Vagina (tissue), 2 donors: Measurements from ENCODE around the gene PIK3R6. TPM values are rescaled to one million over a fixed set of nuclear protein-coding genes. Genes with fewer than 3 reads are reported as not detected.

Experiments
- DNase-seq, 2 donors: peaks; one replicate each; pipeline ENCODE4 v3.0.0-alpha.2; 2017; ENCODE audit errors: extremely low spot score in 2 of 2
- H3K27ac ChIP-seq: fragments of 200-600 bp; sonication (generic); one replicate; pipeline ENCODE4 v1.5.1; 2019
- H3K27me3 ChIP-seq: fragments of 200-600 bp; sonication (generic); one replicate; pipeline ENCODE4 v1.5.1; 2019
- H3K36me3 ChIP-seq, 2 donors: fragments of 200-600 bp; sonication (generic); one replicate each; pipeline ENCODE4 v1.5.1; 2017 to 2019
- H3K4me1 ChIP-seq: fragments of 200-600 bp; sonication (generic); one replicate; pipeline ENCODE4 v1.5.1; 2019
- H3K4me3 ChIP-seq, 2 donors: fragments of 200-600 bp; sonication (generic); 1 replicate in 1 of 2; 2 replicates in 1 of 2; pipeline ENCODE4 v1.5.1; 2016 to 2019
- H3K9me3 ChIP-seq: fragments of 200-600 bp; sonication (generic); one replicate; pipeline ENCODE4 v1.5.1; 2019
- POLR2A ChIP-seq, 2 donors: fragments of 450-650 bp; IDR thresholded peaks; one replicate each; pipeline ENCODE4 v1.6.1; 2017; ENCODE audit warnings: antibody characterized with exemption in 2 of 2, mild to moderate bottlenecking in 2 of 2, moderate library complexity in 2 of 2
- POLR2AphosphoS5 ChIP-seq, 2 donors: sonication (generic); formaldehyde crosslinking; IDR thresholded peaks; one replicate each; pipeline ENCODE4 v1.9.0; 2017; ENCODE audit warnings: antibody characterized with exemption in 2 of 2, mild to moderate bottlenecking in 2 of 2, low read depth in 1 of 2; ENCODE audit not compliant: insufficient read depth in 1 of 2
- intact Hi-C: fragments of 100-400 bp; cut with DNase I; formaldehyde crosslinking; loops from one replicate; pipeline ENCODE4 v1.15.1; 2023
- total RNA-seq: library from RNA; depleted of rRNA; stranded (reverse); fragments of >200 nt; gene quantifications from one replicate; pipeline ENCODE4 v1.2.3, GENCODE V29; 2016
- TF ChIP-seq, protein P1 (sequence below), 3 experiments: fragments of 450-650 bp in 2 of 3; fragments of 200-600 bp in 1 of 3; sonication (generic) in 1 of 3; IDR thresholded peaks; one replicate each; pipeline ENCODE4 v1.5.1; 2017 to 2019; ENCODE audit warnings: antibody characterized with exemption in 3 of 3, mild to moderate bottlenecking in 2 of 3, moderate library complexity in 2 of 3

The PIK3R6 gene
- total RNA-seq, 1 donor from 2014 or later, result 3.2 TPM

DNA sequence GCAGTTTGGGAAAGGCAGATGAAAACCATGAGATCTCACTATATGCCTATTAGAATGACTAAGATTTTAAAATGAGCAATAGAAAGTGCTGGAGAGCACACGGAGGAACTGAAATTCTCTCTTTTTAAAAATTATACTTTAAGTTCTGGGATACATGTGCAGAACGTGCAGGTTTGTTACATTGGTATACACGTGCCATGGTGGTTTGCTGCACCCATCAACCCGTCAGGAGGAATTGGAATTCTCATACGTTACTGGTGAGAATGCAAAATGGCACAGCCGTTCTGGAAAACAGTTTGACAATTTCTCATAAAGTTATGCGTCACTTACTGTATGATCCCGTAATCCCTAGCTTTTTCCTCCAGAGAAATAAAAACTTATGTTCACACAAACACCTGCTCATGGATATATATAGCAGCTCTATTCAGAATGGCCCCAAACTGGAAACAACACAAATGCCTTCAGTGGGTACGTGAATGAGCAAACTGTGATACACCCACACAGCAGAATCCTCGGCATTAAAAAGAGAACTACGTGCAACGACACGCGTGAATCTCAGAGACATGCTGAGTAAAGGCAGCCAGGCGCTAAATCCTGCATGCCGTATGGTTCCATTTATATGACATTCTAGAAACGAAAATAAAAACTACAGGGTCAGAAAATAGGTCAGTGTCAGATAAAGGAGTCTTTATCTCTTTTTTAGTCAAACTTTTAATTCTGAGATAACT is 11.8 kb downstream of the PIK3R6 start:
- intact Hi-C loops, result no loop called here
- Histone ChIP-seq H3K9me3 (no peaks in the 10 kb centered on the region), H3K4me3 (no peak overlapping the region), H3K27ac (no peak overlapping the region), H3K36me3 (no peaks in the 10 kb centered on the region), H3K4me1 (no peaks in the 10 kb centered on the region), H3K27me3 (no peaks in the 10 kb centered on the region)
- DNase-seq, result no peak
- TF ChIP-seq POLR2AphosphoS5 (IDR thresholded peaks at IDR 0.05; ENCODE audit: insufficient read depth in 1 of 2, low read depth in 1 of 2) (no peak), POLR2A (IDR thresholded peaks at IDR 0.05) (no peak)
- TF ChIP-seq, protein P1, sequence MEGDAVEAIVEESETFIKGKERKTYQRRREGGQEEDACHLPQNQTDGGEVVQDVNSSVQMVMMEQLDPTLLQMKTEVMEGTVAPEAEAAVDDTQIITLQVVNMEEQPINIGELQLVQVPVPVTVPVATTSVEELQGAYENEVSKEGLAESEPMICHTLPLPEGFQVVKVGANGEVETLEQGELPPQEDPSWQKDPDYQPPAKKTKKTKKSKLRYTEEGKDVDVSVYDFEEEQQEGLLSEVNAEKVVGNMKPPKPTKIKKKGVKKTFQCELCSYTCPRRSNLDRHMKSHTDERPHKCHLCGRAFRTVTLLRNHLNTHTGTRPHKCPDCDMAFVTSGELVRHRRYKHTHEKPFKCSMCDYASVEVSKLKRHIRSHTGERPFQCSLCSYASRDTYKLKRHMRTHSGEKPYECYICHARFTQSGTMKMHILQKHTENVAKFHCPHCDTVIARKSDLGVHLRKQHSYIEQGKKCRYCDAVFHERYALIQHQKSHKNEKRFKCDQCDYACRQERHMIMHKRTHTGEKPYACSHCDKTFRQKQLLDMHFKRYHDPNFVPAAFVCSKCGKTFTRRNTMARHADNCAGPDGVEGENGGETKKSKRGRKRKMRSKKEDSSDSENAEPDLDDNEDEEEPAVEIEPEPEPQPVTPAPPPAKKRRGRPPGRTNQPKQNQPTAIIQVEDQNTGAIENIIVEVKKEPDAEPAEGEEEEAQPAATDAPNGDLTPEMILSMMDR (IDR thresholded peaks at IDR 0.05), result no peak

DNA sequence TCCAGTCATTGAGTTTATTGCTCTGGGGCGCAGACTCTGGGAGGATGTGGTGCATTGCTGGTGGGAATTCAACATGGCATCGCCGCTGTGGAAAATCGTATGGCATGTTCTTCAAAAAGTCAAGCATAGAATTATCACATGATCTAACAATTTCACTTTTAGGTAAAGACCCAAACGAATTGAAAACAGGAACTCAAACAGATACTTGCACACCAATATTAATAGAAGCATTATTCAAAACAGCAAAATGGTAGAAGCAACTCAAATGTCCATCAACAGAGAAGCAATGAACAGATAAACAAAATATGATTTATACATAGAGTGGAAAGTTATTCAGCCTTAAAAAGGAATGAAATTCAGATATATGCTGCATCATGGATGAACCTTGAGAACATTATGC is 15.9 kb downstream of the PIK3R6 start:
- H3K9me3 ChIP-seq, result no peaks in the 10 kb centered on the region
- no peak for TF ChIP-seq POLR2A (IDR thresholded peaks at IDR 0.05)
- TF ChIP-seq POLR2AphosphoS5 (IDR thresholded peaks at IDR 0.05; ENCODE audit: insufficient read depth in 1 of 2, low read depth in 1 of 2), result no peak

DNA sequence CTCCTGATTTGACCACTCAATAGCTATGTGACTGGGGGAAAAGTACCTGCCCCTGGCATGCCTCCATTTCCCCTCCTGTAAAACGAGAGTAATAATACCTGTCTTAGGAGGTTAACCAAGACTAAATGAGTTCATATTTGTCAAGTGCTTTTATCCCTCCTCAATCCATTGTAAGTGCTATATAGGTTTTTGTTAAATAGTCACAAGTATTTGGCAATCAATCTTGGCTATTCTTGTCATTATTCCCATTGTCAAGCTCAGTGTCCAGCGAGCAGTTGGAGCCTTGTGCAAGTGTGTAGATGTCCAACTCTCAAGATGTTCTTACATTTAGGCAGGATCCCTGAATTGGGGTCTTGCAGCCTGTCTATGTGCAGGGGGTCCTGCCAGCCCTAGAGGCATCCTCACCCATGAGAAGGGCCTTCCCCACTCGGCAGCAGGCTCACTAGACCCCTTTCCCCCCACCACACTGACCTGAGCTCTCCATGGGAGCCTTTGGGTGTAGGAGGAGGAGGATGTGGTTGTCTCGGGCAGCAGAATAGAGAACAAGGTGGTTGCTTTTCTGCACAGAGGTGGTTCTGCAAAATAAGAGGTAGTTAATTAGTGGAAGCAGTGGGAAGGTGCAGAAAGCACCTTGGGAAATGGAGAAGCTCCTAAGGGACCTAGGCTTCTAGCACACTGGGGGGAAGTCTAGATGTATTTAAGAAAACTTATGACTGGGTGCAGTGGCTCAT is 18.0 kb downstream of the PIK3R6 start:
- intact Hi-C loops, result no loop called here
- Histone ChIP-seq H3K4me3 (no peak overlapping the region), H3K27me3 (no peaks in the 10 kb centered on the region), H3K36me3 (no peaks in the 10 kb centered on the region), H3K27ac (no peak overlapping the region), H3K9me3 (no peaks in the 10 kb centered on the region), H3K4me1 (no peaks in the 10 kb centered on the region)
- peak in 1 of 2 donors; percentile 81 for DNase-seq
- no peak for TF ChIP-seq POLR2A (IDR thresholded peaks at IDR 0.05)
- TF ChIP-seq, protein P1 (IDR thresholded peaks at IDR 0.05), result no peak
- TF ChIP-seq POLR2AphosphoS5 (IDR thresholded peaks at IDR 0.05; ENCODE audit: insufficient read depth in 1 of 2, low read depth in 1 of 2), result no peak

More for the DNA sequence above, 15.9 kb downstream of the PIK3R6 start:
- no peaks in the 10 kb centered on the region for H3K4me1 ChIP-seq
- DNase-seq, result no peak
- no peaks in the 10 kb centered on the region for H3K27me3 ChIP-seq
- H3K27ac ChIP-seq, result no peak overlapping the region
- H3K4me3 ChIP-seq, result no peak overlapping the region
- intact Hi-C loops, result no loop called here
- H3K36me3 ChIP-seq, result no peaks in the 10 kb centered on the region

DNA sequence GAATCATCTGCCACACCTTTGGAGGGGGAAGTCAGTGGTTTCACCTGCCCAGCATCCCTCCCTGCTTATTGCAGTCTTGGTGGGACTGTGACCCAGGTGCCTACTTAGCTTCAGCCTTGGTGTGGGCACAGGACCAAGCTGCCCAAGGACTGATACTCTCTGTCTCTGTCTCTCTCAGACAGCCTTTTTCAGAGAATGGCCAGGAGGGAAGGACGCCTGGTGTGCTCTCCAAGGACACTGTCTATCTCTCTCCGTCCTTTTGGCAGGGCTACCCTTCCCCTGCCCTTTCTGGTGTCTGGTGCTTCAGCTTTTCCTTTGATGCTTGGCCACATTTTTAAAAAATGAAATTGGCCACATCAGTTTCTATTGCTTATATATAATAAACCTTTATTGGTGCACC is 19.6 kb downstream of the PIK3R6 start:
- DNase-seq, result no peak
- intact Hi-C loops, result no loop called here

DNA sequence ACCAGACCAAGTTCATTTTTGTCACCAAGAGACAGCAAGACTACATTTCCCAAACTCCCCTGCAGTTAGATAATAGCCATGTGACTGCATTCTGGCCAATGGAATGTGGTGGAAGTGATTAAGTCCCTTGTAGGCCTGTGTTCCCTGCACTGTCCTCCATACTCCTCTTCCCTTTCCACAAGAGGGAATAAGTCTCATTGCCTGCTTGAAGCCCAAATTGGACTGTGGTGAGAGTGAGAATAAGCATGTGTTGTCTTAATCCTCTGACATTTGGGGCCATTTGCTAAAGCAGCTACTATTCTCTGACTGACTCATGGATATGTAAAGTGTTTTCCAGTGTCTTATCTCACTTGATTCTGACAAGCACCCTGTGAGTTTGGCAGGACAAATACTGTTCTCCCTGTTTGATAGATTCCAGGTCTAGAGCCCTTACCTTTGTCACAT is 20.7 kb downstream of the PIK3R6 start:
- no peak overlapping the region for H3K27ac ChIP-seq
- DNase-seq, result no peak
- intact Hi-C loops, result no loop called here

More for the DNA sequence above, 19.6 kb downstream of the PIK3R6 start:
- no peak overlapping the region for H3K4me3 ChIP-seq
- TF ChIP-seq, protein P1 (IDR thresholded peaks at IDR 0.05), result no peak
- TF ChIP-seq POLR2A (IDR thresholded peaks at IDR 0.05) (no peak), POLR2AphosphoS5 (IDR thresholded peaks at IDR 0.05; ENCODE audit: insufficient read depth in 1 of 2, low read depth in 1 of 2) (no peak)
- H3K9me3 ChIP-seq, result no peaks in the 10 kb centered on the region
- H3K4me1 ChIP-seq, result no peaks in the 10 kb centered on the region
- H3K36me3 ChIP-seq, result no peaks in the 10 kb centered on the region
- no peaks in the 10 kb centered on the region for H3K27me3 ChIP-seq
- no peak overlapping the region for H3K27ac ChIP-seq

More for the DNA sequence above, 20.7 kb downstream of the PIK3R6 start:
- no peaks in the 10 kb centered on the region for H3K27me3 ChIP-seq
- TF ChIP-seq POLR2AphosphoS5 (IDR thresholded peaks at IDR 0.05; ENCODE audit: insufficient read depth in 1 of 2, low read depth in 1 of 2) (no peak), POLR2A (IDR thresholded peaks at IDR 0.05) (no peak)
- no peaks in the 10 kb centered on the region for H3K4me1 ChIP-seq
- H3K9me3 ChIP-seq, result no peaks in the 10 kb centered on the region
- no peaks in the 10 kb centered on the region for H3K36me3 ChIP-seq
- no peak overlapping the region for H3K4me3 ChIP-seq
